T-helper 2 cell treated with Interferon-gamma antibody and Interleukin-4, amounts not matched to agents 100 ng/mL and 5 ng/mL, for 36 hours (primary cell): ENCODE results near the gene PASK. TPM values are rescaled to one million over a fixed set of nuclear protein-coding genes. Genes with fewer than 3 reads are reported as not detected.

Experiments
- intact Hi-C: fragments of 100-400 bp; cut with micrococcal nuclease; formaldehyde crosslinking; loops from one replicate; pipeline ENCODE4 v1.15.1; 2023
- total RNA-seq: library from RNA; stranded (reverse); gene quantifications from 2 replicates; pipeline ENCODE4 v1.2.3, GENCODE V29; 2022

PASK gene
- total RNA-seq, 1 donor from 2014 or later: 70.9 TPM

DNA sequence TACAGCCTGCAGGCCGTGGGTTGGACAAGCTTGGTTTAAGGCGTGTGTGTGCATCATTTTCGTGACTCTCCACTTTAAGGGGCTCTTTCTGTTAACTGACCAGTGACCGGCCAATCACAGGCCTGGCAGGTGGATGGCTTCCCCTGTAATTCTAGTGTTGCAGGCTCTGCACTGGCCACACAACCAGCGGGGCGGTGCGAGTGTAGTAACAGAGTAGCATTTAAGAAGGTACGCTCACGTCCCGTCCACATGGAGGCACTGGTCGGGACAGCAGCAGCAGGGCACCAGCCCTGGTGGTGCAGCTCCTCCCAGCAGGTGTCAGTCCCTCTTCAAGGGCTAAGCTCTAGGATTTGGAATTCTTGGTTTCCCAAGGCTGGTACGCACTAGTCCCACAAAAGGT lies 31.2 kb upstream of the PASK start:
- intact Hi-C loops: no loop called here

DNA sequence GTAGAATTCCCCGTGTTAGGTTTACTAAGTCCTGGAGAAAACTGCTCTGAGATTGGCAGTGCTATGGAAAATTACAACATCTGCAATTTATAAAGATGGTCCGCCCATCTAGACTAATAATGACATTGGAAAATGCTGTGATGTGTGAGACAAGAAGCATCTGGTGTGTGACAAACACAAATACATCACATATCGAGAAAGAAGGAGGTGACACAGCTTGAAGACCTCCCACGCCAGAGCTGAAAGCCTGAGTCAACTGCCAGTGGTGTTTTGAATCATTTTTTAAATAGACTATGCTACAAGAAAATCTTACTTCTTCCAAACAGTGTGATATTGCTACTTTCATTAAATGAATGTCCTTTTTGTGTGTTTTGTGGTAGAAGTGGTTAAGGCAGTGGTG lies 30.6 kb upstream of the PASK start:
- intact Hi-C loops: no loop called here

DNA sequence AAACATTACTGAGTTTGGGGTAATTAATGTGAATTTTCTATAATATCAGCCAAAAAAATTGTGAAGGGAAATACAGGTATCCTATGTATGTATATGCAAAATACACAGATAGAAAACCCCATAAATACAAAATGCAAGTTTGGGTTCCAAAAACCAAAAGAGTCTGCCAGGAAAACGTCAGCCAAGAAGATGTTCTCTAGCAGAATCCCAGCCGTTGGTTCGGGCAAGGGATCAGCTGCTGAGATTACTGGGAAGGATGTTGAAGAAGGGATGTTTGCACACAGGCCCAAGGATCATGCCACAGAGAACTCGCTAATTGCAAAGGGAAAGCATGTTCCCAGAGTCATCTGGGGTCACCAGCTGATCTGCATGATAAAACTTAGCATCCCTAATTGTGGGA lies 29.7 kb upstream of the PASK start:
- intact Hi-C loops: no loop called here

DNA sequence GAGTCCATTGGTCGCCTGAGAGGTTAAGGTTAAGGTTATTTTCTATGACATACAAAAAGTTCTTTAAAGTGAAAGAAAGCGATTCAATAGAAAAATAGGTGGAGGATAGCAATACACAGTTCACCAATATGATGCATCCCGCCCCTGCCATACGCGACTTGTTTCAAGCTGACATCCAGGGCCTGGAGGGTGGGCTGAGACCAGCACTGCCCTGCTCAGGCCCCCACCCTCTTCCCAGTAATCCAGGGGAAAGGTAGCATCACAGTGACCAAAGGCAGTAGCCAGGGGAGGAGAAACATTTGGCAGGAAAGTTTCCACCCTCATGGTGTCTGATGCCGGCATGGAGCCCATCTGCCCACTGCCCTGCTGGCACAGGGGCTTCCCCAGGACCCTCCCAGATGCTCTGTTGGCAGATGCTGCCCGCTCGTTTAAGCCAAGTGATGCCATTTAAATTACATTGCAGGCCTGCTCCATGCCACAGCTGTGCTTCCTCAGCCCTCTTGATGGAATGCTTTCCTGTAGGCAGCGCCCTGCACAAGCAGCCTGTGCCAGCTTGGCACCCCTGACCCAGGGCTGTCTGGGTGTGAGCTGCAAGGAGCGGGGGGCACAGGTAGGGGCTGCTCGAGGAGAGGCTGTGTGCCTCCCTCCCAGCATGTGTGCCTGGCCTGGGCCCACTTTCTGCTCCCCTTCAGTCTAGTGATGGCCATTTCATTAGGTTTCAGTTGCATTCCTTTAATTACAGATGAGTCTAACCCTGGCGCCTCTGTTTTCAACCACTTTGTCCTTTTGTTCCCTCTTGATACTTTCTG lies 28.5 kb upstream of the PASK start:
- intact Hi-C loops: no loop called here

DNA sequence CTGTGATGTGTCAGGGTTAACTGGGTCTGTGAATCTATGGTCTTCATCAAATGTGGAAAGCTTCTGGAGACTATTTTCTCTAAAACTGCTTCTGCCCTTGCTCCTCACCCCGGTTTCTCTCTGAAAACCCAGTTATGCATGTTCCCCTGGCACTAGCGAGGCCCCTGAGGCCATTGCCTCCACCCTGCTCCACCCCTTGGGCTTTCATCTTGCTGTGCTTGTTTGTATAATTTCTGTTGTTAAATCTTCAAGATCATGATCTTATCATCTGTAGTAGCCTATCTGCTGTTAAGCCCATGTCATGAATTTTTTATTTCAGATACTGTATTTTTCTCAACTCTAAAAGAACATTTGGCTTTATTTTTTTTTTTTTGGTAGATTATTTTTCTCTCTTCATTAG lies 24.3 kb upstream of the PASK start:
- intact Hi-C loops: no loop called here

DNA sequence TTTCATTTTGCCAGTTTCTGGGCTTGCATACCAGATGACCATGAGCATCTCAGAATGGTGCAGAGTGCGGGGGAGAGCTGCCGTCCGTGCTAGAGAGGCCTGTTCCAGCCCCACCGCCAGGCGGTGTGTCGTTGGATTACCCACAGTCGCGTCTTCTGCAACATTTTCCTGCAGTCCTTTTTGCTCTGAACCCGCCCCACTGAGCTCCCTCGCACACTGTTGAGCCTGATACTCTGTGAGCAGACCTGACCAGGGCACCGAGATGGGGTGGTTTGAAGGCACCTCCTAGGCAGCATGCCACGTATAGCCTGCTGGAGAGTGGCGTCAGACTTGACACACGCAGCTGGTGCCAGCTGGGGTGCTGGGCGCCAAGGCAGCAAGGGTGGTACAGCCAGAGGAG lies 19.1 kb upstream of the PASK start:
- intact Hi-C loops: no loop called here

DNA sequence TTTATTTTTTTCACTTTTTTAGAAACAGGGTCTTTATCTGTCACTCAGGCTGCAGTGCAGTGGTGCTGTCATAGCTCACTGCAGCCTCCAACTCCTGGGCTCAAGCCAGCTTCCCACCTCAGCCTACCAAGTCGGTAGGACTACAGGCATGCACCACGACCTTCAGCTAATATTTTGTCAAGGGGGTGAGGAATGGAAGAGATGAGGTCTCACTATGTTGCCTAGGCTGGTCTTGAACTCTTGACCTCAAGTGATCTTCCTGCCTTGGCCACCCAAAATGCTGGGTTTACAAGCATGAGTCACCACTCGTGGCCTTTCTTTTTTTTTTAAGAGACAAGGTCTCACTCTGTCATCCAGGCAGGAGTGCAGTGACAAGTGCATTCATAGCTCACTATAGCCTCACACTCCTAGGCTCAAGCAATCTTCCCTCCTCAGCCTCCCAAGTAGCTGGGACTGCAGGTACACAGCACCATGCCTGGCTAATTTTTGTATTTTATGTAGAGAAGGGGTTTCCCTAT lies 14.4 kb upstream of the PASK start:
- intact Hi-C loops: no loop called here

DNA sequence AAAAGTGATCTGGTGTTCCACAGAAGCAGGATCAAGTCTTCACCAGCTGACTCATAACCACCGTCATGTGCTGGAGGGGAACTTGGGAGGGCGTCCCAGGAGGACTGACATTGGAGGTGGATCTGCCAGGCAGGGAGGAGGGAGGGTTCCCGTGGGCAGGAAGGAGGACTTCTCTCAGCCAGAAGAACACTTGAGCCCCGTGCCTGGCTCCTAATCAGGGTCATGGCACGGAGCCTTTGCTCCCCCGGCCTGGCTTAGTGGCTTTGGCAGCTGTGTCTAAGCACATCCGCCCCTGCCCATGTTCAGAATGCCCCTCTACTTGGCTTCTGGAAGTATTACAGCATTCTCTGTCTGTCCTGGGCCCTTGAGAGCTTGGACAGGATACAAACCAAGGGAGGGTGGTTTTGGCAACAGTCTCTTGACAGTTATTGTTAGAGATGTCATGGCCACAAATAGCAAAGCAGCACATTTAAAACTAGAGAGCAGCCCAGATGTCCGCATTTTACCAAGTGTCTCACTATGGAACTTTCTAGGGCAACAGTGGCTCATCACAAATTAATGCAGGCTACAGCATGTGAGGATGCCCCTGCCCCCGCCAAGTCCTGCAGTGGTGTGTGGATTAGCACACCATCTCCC lies 12.5 kb upstream of the PASK start:
- intact Hi-C loops: no loop called here

DNA sequence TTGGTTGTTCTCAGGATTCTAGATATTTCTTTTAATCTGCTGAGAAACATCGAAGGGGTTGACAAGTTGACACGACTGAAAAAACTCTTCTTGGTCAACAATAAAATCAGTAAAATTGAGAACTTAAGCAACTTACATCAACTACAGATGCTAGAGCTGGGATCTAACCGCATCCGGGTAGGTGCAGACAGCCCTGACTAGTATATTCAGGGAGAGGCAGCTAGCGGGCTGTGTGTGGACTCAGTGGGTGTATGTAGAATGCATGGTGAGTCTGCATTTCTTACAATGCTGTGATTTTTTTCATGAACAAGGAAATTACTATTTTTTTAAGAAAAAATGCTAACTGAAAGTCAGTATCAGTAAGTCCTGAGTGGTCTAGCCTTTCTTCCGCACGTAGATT lies 11.0 kb upstream of the PASK start:
- intact Hi-C loops: no loop called here

DNA sequence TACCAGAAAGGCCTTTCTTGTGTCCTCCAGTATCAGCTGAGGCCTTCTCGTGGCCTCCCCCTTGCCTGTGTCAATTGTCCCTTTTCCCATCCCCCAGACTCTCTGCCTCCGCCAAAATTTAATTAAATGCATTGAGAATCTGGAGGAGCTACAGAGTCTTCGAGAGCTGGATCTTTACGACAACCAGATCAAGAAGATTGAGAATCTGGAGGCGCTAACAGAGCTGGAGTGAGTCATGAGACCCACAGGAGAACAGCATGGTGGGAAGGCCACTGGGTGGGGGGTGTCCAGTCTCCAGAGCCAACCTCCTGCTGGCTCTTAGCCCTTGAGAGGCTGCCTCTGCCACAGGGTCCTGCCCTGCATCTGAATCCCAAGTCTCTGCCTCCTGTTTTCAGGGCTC lies 9.8 kb upstream of the PASK start:
- intact Hi-C loops: no loop called here

DNA sequence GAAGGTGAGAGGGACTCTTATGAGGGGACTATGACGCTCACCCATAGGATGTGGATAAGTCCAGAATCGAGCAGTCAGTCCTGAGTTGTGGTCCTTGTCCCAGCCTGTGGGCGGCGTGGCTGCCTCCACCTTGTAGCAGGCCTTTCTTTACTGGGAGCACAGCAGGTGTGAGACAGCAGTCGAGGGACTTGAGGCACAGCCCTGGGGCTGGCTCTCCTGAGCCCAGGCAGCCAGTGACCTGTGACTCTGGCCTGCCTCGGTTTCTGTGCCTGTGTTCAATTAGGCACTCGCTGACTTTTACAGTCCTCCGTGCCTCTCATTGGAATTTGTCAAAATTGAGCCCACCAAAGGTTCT lies 9.3 kb upstream of the PASK start:
- intact Hi-C loops: no loop called here

DNA sequence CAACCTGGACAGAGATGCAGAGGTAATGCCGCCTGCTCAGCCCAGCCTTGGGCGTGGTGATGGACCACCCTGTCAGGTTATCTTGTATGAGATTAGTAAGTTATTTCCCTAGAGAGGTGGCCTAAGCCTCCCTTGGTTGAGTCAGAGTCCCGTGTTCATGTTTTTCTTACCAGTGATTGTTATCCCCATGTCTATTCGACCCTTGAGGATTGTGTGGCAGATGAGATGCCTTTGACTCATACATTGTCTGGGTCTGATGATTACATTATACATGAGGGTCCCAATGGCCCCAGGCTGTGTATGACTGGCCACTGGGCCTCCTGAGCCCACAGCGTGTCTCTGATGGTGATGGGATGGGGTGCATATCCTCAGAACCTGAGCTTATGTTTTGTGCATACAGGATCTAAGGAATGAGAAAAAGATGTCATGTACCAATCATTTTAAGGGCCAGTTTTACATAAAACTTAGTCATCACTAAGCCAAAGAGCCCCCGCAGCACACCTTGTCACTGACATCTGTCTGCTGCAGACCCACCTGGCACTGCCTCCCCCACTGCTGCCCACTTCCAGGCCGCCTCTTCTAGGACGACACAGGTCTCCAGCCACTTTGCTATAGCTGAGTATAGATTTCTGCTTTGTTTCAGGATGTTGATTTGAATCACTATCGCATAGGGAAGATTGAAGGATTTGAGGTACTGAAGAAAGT lies 8.7 kb upstream of the PASK start:
- intact Hi-C loops: no loop called here

DNA sequence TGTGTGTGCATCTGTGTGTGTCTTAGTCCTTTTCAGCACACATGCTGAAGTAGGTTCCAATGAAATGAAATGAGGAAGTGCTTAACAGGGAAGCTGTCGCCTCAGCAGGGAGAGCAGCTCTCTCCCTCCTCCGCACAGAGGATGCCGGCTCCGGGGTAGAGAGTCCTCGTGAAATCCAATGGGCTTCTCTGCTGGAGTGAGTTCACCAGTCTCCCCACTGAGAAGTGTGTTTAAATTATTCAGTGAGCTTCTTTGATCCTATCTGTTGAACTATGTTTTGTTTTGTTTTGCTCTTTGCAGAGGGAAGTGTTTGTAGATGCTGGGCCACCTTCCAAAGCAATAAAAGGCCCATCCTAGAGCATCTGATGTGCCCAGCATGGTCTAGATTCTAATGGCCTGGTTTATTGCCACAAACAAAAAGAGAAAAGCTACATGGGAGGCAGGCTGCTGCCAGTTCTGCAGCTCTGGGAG lies 7.7 kb upstream of the PASK start:
- intact Hi-C loops: no loop called here

DNA sequence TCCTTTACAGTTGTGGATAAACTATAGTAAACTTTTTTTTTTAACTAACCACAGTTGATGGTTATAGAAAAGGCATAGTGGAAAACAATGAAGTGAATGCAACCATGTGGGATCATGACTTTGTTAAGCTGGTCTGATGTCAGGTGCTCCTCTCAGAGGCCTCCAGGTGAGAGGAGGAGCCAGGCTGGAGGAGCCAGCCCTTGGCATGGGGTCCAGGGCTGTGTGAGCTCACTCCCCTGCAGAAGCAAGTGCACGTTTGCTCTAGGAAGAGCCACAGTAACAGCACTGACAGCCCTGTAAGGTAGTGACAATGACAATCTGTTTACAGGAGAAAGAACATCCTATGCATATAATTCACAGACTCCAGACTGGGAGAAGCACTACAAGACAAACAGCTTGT lies 6.7 kb upstream of the PASK start:
- intact Hi-C loops: no loop called here

DNA sequence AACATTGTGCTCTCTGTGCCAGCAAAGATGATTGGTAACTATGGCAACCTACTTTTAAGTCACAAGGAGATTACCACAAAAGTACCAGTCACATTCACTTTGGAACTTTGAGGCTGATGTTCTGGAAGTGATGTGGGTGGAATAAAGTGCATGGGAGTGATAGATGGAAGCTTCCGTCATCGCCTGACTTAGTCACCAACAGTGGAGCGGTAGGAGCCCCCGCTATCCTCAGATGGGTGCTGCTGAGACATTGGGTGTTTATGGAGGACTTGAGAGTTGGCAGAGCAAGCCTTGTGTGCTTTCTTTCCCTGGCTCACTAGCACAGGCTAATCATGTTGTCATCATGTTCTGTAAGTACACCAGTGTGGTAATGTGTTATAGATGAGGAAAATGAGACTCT lies 5.6 kb upstream of the PASK start:
- intact Hi-C loops: no loop called here

DNA sequence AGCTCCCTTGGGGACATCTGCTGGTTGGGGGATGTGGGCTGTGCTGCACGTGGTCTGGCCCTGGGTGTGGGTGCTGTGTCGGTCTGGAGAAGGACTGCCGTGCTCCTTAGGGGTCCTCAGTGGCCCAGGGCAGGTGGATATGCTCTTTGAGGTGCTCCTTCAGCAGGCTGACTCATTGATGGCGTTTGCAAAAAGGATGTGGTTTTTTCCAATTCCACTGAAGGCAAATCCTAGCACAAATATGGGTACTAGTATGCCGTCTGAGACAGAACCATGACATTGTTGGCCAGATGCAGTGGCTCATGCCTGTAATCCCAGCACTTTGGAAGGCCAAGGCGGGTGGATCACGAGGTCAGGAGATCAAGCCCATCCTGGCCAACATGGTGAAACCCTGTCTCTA lies 4.3 kb upstream of the PASK start:
- intact Hi-C loops: no loop called here

DNA sequence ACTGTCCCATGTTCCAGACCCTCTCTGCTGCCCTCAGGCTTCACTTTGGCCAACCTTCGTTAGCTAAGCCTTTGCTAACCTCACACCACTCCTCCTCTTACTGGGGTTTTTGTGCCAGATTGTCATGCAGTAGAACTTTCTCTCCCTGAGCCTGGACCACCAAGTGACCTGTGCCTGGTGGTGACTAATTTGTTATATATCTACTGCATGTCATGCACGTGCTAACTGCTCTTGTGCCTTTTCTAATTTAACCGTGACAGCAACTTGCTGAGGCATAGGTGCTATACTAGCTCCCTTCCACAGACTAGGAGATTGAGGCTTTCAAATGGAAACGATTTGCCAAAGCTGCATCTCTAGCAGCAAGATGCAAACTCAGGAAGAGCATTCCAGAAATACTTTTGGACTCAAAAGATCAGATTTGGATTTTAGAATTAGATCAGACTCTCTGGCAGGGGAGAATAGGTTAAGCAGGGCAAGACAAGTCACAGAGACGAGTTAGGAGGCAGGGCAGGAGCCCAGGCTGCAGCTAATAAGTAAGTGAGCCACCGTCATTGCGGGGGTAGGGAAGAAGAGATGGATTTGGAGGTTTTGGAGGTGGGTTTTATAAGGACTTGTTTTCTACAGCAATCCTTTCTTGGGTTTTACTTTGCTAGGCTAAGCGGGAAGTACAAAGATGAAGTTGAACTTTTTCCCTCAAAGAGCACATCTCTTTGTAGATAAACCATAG lies 2.8 kb upstream of the PASK start:
- intact Hi-C loops: loop anchor here (2.0 kb wide), 1 partner anchor 535 kb away; the partner anchor contains the start of gene DTYMK

DNA sequence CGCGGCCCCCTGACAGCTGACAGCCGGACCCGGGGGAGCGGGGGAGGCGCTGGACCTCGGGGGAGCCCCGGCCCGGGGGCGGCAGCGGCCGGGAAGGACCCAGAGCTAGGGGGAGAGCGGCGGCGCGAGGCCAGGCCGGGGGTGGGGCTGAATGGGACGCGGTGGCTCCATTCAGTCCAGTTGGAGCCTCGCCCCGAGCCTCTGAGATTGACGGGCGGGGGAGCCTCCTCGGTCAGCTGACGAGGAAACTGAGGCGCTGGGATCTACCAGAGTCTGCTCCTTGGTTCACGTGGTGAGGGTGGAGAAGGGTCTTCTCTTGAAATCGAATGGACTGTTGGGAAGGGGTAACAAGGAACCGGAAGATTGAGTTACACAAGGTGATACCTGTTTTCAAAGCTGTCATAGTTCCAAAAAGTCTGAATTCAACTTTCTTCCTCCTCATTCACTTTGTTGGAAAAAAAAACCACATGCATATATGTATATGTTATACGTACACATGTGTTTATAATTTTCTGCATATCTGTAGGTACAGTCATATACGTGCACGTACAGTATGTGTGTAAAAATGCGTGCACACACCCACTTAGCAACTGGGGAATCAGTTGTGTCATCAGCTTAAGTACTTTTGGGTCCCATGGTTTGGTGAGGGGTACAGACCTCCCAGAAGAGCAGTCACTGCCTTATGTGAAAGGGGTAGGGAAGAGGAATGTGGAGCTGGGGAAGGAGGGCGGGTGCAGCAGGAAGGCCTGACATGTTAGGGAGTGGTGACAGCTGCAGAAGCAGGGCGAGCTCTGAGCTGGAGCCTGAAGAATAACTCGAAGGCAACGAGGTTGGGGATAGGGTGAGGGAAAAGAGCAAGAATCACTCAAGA lies 1.6 kb upstream of the PASK start:
- intact Hi-C loops: loop anchor here (1.0 to 2.0 kb wide), 4 partner anchors 49 to 536 kb away; partner anchors contain the start of genes DTYMK, HDLBP, MTERF4 and SEPTIN2

DNA sequence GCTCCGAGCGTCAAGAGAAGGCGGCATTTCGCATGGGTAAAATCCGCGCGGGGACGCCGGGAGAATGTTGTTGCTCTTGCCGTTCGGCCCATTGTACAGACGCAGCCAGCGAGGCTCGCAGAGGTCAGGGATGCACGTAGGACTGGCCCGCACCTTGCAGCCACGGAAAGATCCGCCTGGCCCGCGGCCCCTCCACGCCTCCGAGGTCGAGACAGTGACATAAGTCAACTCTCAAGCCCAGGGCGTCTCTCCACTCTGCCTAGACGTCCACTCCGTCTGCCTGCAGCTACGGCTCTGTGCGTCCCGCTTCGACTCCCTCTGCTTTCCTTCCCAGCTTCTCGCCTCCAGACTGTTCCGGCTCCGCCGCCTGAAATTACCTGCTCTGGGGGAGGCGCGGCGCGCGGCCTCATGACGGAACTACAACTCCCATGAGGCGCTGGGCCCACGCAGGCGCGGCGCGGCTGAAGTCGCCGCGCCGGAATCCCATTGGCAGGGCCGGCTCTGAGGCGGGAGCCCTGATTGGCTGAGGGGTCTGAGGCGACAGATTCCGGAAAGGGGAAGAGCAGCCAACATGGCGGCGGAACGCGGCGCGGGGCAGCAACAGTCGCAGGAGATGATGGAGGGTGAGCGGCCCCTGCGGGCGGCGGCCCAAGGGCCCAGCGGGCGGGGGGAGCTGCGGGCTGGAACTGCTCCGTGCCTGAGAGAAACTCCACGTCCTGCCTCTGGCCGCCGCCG lies 820 bp upstream of the PASK start, which contains the start of gene PPP1R7:
Gene PPP1R7 (plus strand): TSS at position 543 of the 735 bp plus-strand sequence. CDS start 29 bp downstream, at position 572.
- intact Hi-C loops: loop anchor here (1.0 to 2.0 kb wide), 5 partner anchors 48 to 537 kb away; partner anchors contain the start of genes DTYMK, HDLBP, MTERF4 and SEPTIN2

DNA sequence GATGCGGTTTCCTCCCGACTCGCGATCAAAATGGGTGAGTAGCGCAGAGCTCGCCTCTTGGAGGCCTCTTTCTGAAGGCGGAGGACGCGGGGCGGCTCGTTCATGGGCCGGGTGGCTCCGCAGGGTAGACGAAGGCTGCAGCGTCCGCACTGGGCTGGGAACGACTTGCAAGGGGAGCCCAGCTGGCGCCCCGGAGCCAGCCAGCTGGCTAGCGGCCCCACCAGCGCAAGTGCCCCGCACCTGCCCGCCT lies 328 bp upstream of the PASK start:
- intact Hi-C loops: loop anchor here (2.0 kb wide), 1 partner anchor 357 kb away; no protein-coding TSS in a partner anchor
